Amniotic epithelial cell (primary cell): ENCODE results near the gene BRAF.
"Not testable (repeated sequence)": the region's sequence is repeated elsewhere in the genome, so short reads cannot be mapped to it uniquely, and the experiment has no call there.

Source experiments
- DNase-seq: peaks from one replicate; pipeline ENCODE4 v3.0.0-alpha.2; 2010; ENCODE audit warnings: low read depth

BRAF gene

GRCh38 chr7:140769852-140770251 lies 154.9 kb downstream of the BRAF start:
- peak; percentile 3 for DNase-seq

DNA sequence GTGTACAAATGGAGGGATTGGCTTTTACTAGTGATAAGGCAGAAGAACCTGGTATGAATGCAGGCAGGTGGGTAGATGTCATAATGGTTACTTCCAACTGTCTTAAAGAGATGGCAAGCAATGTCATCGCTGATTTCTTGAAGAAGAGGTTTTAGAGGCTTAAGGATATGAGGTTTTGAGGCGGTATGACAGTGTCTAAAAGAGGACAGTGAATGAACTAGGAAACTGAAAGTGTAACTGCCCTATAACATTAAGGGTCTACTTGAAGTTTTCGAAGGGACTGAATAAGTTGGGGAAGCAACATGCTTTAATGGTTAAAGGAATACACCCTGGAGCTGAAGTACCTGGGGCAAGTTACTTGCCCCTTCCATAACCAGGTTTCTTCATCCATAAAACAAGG lies 157.3 kb downstream of the BRAF start:
- DNase-seq: no peak

- DNase-seq: not testable (repeated sequence)
These were observed 159.3 kb downstream of the BRAF start for GRCh38 chr7:140765441-140765840.

DNA sequence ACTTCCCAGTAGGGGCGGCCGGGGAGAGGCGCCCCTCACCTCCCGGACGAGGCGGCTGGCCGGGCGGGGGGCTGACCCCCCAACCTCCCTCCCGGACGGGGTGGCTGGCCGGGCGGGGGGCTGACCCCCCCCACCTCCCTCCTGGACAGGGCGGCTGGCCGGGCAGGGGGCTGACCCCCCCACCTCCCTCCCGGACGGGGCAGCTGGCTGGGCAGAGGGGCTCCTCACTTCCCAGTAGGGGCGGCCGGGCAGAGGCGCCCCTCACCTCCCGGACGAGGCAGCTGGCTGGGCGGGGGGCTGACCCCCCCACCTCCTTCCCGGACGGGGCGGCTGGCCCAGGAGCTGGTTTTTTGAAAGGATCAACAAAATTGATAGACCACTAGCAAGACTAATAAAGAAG lies 161.6 kb downstream of the BRAF start:
- DNase-seq: not testable (repeated sequence)

GRCh38 chr7:140761375-140761774 lies 163.4 kb downstream of the BRAF start:
- not testable (repeated sequence) for DNase-seq

DNA sequence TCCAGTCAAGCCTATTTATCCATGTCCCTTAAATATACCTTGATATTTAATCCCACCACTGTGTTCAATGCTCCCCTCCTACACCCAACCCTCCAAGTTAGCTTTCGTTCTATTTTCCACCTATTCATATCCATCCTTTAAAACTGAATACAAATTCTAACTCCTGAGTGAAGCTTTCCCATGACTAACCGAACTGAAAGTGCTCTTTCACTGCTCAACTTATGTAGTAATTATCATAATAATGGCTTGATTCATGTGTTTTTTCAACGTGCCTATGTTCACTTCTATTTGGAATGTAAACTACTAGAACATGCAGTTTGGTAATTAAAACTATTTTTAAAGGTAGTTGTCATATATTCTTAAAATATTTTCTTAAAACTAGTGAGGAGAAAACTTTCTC lies 170.2 kb downstream of the BRAF start:
- DNase-seq: no peak

DNA sequence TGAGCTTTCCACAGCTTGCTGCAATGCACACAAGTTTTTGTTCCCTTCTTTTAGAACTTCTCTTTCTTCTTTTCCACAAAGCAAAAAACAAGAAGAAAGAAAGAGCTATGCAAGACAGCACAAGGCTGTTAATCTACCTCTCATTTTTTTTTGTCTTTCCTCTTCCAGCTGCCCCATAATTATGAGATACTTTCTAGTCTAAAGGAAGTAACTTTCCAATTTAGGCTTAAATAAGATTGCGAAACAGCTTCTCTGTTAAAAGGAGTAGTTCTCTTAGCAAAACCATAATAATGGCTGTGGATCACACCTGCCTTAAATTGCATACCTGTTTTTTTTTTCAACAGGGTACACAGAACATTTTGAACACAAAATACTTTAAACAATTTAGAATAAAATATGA lies 172.2 kb downstream of the BRAF start:
- DNase-seq: no peak

GRCh38 chr7:140746751-140747150 lies 178.0 kb downstream of the BRAF start:
- no peak for DNase-seq

- no peak for DNase-seq
These were observed 179.3 kb downstream of the BRAF start for GRCh38 chr7:140745266-140746058.

DNA sequence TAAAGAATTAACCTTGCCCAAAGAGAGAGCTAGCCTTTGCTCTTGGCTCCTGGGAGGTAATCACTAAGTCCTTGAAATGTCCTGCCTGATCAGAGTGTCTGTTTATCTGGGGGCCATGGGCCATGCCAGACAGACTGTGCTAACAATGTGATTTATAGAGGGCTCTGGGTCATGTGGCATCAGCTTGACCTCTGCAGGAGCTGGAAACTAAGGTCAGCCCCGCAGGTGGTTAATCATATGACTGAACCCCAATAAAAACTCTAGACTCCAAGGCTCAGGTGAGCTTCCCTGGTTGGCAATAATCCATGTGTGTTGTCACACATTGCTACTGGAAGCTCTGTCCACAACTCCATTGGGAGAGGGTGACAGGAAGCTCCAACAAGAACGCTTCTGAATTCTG lies 180.7 kb downstream of the BRAF start:
- DNase-seq: no peak

DNA sequence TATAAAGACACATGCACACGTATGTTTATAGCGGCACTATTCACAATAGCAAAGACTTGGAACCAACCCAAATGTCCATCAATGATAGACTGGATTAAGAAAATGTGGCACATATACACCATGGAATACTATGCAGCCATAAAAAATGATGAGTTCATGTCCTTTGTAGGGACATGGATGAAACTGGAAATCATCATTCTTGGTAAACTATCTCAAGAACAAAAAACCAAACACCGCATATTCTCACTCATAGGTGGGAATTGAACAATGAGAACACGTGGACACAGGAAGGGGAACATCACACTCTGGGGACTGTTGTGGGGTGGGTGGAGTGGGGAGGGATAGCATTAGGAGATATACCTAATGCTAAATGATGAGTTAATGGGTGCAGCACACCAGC lies 181.5 kb downstream of the BRAF start:
- DNase-seq: not testable (repeated sequence)

DNA sequence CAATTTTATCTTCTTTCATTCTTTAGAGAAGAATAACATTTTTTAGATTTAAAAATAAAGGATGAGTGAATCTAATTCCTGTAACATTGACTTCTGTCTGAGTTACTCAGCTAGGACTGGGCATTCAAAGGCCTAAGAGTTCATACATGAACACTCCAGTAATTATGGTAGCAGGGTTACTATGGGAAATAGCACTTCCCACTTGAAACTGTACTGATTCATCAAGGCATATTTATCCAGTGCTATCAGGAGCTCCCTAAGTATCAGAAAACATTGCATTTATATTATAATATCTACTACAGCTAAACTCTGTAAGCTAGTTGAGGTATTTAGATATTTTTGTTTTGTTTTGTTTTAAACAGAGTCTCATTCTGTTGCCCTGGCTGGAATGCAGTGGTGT lies 186.4 kb downstream of the BRAF start:
- DNase-seq: peak; percentile 6

GRCh38 chr7:140734729-140735128 lies 190.0 kb downstream of the BRAF start:
- DNase-seq: no peak

DNA sequence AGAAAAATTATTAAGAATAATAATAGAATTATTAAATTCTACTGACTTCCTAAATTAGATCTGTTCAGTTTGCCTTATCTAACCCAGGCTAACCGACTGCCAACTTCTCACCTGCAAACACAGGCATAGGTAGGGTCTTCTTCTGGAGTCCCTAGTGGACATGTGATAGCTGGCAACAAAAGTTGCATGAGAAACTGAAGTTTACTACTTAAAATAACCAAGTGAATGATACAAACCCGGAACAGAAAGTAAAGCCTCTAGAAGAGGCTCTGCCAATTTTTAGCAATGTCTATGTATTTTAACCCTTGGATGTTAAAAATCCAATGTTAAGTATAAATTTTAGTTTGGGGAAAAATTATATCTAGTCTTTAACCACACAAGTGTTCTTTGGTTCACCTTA lies 190.6 kb downstream of the BRAF start:
- no peak for DNase-seq

GRCh38 chr7:140732416-140732815 lies 192.3 kb downstream of the BRAF start:
- DNase-seq: no peak

- DNase-seq: peak; percentile 28
These were observed 198.4 kb downstream of the BRAF start for GRCh38 chr7:140726281-140726680.

DNA sequence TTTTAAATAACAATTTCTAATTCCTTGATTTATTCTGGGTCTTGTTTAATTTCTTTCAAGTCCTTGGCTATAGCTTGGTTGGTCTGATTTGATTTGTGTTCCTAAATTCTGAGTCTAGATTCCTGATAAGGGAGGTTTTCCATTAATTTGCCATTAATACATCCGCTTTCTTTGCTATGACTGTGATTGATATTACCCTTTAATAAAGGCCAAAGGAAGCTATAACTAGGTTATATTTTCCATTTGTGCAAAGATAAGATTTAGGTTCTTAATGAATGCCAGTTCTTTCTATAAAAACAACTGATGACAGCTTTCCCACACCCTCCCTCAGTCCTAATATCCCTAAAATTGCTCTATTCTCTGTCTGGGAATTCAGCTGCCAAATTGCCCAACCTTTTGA lies 200.0 kb downstream of the BRAF start:
- DNase-seq: no peak

GRCh38 chr7:140723574-140723973 lies 201.2 kb downstream of the BRAF start:
- DNase-seq: no peak

DNA sequence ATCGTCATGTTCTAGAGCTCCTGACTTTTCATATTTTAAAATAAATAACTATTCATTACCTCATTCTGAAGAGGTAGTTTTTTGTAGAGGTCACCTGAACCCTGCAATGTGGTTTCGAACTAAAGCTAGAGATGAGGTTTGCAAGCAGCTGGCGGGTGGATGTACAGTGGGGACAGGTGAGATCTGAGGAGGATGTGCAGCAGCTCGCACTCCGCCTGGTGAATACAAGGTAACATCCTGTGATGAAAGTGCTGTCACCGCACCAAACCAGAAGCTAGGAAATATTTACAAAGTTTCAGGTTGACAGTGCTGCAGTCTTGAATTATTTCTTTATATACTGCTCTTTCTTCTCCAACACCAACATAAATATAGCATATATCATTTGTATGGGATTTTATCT lies 201.7 kb downstream of the BRAF start:
- DNase-seq: no peak

DNA sequence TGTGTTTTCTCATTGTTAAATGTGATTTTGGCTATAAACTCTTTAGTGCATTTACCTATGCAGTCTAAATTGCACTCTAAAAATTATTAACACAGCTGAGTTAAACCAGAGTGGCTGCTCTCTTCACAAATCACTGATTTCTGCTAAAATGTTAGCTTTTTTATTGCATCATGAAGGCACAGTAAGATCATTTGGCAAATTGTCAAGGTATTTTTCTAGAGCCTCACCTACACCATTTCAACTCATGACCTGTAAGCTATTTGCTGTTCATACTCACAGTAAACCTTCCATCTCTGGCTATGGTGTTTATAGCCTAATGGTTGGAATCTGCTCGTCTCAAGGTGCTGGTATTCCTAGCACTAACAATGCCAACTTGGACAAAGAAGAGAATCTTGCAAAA lies 202.5 kb downstream of the BRAF start:
- no peak for DNase-seq

- peak; percentile 9 for DNase-seq
These were observed 205.0 kb downstream of the BRAF start for GRCh38 chr7:140719721-140720120.

GRCh38 chr7:140714331-140715040 lies 210.2 kb downstream of the BRAF start:
- no peak for DNase-seq

- not testable (repeated sequence) for DNase-seq
These were observed 212.3 kb downstream of the BRAF start for GRCh38 chr7:140712392-140712791.

DNA sequence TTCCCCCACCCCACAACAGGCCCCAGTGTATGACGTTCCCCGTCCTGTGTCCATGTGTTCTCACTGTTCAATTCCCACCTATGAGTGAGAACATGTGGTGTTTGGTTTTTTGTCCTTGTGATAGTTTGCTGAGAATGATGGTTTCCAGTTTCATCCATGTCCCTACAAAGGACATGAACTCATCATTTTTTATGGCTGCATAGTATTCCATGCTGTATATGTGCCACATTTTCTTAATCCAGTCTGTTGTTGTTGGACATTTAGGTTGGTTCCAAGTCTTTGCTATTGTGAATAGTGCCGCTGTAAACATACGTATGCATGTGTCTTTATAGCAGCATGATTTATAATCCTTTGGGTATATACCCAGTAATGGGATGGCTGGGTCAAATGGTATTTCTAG lies 216.0 kb downstream of the BRAF start:
- not testable (repeated sequence) for DNase-seq
